Thyroid gland (tissue), 4 donors: Measurements from ENCODE around the gene AGBL4. TPM values are rescaled to one million over a fixed set of nuclear protein-coding genes. Genes with fewer than 3 reads are reported as not detected.

ENCODE experiments used
- DNase-seq, 2 donors: peaks; one replicate each; pipeline ENCODE4 v3.0.0-alpha.2; 2019
- H3K27ac ChIP-seq, 3 donors: fragments of 200-600 bp; sonication (generic); 1 replicate in 2 of 3; 2 replicates in 1 of 3; pipeline ENCODE4 v1.5.1; 2016 to 2019; ENCODE audit warnings: mild to moderate bottlenecking in 1 of 3, moderate library complexity in 1 of 3
- H3K27me3 ChIP-seq: fragments of 200-600 bp; sonication (generic); one replicate; pipeline ENCODE4 v1.5.1; 2019
- H3K36me3 ChIP-seq, 2 donors: fragments of 200-600 bp; sonication (generic); one replicate each; pipeline ENCODE4 v1.5.1; 2016 to 2019
- H3K4me1 ChIP-seq, 2 donors: fragments of 200-600 bp; sonication (generic); one replicate each; pipeline ENCODE4 v1.5.1; 2017 to 2019
- H3K4me3 ChIP-seq, 3 donors: fragments of 200-600 bp; sonication (generic); replicated peaks in 1 of 3; 1 replicate in 2 of 3; 2 replicates in 1 of 3; pipeline ENCODE4 v1.5.1; 2016; ENCODE audit warnings: mild to moderate bottlenecking in 1 of 3
- H3K9me3 ChIP-seq: fragments of 200-600 bp; sonication (generic); one replicate; pipeline ENCODE4 v1.5.1; 2017
- POLR2A ChIP-seq, 2 donors: fragments of 450-650 bp; IDR thresholded peaks; one replicate each; pipeline ENCODE4 v1.6.1; 2017; ENCODE audit warnings: antibody characterized with exemption in 2 of 2, mild to moderate bottlenecking in 2 of 2, moderate library complexity in 1 of 2
- WGBS, 2 donors: methylation state at CpG; one replicate each; pipeline ENCODE4 v1.1.5; 2017; 5-methylcytosine and 5-hydroxymethylcytosine counted together
- intact Hi-C: fragments of 100-400 bp; cut with DNase I; formaldehyde crosslinking; loops from one replicate; pipeline ENCODE4 v1.15.1; 2023
- total RNA-seq, 4 donors: library from RNA; depleted of rRNA; stranded (reverse); fragments of >200 nt; gene quantifications; one replicate each; pipeline ENCODE4 v1.2.3, GENCODE V29; 2016
- TF ChIP-seq, protein P1 (sequence below), 6 experiments: fragments of 200-600 bp in 3 of 6; fragments of 450-650 bp in 3 of 6; sonication (generic) in 3 of 6; IDR thresholded peaks; one replicate each; pipeline ENCODE4 v1.5.1; 2016 to 2019; ENCODE audit warnings: antibody characterized with exemption in 6 of 6, mild to moderate bottlenecking in 2 of 6, inconsistent platforms in 1 of 6, moderate library complexity in 1 of 6

Gene AGBL4
- total RNA-seq, 4 donors from 2014 or later, result 2.1 to 6.0 (median 4.8) TPM

DNA sequence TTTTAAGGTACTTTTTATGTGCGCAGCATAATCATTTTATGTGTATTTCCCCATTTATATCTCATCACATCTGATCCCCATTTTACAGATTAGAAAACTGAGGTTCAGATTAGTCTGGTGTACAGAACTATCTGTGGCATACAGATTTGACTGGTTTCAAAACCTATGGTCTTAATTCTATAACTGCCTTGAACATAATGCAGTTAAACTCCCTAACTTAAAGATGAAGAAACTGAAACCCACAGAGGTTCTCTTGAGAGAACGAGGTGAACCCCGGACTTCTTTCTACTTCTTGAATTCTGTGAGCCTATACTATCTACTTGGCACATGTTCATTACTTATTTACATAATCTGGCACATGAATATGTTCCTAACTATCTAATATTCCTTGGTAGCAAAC lies 479.1 kb downstream of the AGBL4 start:
- intact Hi-C loops, result no loop called here
- H3K9me3 ChIP-seq, result no peaks in the 10 kb centered on the region
- no peak overlapping the region for H3K4me3 ChIP-seq
- H3K27ac ChIP-seq, result no peak overlapping the region
- H3K27me3 ChIP-seq, result no peaks in the 10 kb centered on the region
- TF ChIP-seq POLR2A (IDR thresholded peaks at IDR 0.05), result no peak
- TF ChIP-seq, protein P1, sequence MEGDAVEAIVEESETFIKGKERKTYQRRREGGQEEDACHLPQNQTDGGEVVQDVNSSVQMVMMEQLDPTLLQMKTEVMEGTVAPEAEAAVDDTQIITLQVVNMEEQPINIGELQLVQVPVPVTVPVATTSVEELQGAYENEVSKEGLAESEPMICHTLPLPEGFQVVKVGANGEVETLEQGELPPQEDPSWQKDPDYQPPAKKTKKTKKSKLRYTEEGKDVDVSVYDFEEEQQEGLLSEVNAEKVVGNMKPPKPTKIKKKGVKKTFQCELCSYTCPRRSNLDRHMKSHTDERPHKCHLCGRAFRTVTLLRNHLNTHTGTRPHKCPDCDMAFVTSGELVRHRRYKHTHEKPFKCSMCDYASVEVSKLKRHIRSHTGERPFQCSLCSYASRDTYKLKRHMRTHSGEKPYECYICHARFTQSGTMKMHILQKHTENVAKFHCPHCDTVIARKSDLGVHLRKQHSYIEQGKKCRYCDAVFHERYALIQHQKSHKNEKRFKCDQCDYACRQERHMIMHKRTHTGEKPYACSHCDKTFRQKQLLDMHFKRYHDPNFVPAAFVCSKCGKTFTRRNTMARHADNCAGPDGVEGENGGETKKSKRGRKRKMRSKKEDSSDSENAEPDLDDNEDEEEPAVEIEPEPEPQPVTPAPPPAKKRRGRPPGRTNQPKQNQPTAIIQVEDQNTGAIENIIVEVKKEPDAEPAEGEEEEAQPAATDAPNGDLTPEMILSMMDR (IDR thresholded peaks at IDR 0.05), result no peak
- H3K36me3 ChIP-seq, result no peaks in the 10 kb centered on the region
- H3K4me1 ChIP-seq, result no peaks in the 10 kb centered on the region
- DNase-seq, result no peak
- 88 to 97% methylated on average over 3 of the region's 3 CpGs for WGBS, 2 donors

DNA sequence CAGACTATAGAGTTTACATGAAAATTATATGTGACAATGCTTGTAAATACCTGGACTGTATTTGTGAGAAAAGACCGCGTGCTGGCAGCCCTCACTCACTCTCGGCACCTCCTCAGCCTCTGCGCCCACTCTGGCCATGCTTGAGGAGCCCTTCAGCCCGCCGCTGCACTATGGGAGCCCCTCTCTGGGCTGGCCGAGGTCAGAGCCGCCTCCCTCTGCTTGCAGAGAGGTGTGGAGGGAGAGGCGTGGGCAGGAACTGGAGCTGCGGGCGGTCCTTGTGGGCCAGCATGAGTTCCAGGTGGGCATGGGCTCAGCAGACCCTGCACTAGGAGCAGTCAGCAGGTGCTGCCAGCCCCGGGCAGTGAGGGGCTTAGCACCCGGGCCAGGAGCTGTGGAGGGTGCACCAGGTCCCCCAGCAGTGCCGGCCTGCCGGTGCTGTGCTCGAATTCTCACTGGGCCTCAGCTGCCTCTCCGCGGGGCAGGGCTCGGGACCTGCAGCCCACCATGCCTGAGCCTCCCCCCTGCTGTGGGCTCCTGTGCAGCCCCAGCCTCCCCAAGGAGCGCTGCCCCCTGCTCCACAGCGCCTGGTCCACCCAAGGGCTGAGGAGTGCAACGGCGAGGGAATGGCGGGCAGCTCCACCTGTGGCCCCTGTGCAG lies 482.5 kb downstream of the AGBL4 start:
- DNase-seq, result no peak
- Histone ChIP-seq H3K27me3 (no peaks in the 10 kb centered on the region), H3K4me3 (no peak overlapping the region), H3K9me3 (no peaks in the 10 kb centered on the region), H3K4me1 (no peaks in the 10 kb centered on the region), H3K36me3 (no peaks in the 10 kb centered on the region), H3K27ac (no peak overlapping the region)
- TF ChIP-seq POLR2A (IDR thresholded peaks at IDR 0.05), result no peak
- intact Hi-C loops, result no loop called here
- WGBS, 2 donors, result 90 to 92% methylated on average over 11 to 18 of the region's 24 CpGs

DNA sequence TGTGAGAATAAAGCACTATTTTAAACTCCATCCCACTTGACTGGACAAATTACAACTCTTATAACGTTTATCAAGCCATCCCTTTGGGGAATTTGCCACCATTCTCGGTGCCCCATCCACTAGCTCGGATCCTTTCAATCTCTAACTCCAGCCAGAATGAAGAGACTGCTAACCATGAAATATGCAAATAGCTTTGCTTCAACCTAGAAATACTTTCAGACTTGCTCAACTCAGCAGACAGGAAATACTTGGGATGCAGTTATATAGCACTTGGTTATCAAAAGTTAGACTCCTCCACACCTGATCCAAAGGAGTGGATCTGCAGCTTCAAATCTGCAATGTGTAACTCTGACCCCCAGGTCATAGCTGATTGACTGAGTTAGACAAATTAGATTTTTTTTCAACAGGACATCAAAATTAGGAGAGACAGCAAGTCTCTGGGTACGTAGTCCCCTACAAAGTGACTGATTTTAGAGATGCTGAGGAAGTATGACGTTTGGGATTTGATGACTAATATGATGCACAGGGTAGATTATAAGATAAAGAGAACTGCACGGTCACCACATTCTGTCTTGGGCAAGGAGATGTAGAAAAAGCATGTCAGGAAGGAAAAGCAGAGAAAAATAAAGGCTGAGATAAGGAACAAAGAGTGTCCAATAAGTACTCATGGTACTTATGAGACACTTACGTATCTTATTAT lies 496.0 kb downstream of the AGBL4 start:
- 76 to 87% methylated on average over 7 of the region's 7 CpGs for WGBS, 2 donors
- TF ChIP-seq, protein P1 (IDR thresholded peaks at IDR 0.05), result no peak
- no peak for TF ChIP-seq POLR2A (IDR thresholded peaks at IDR 0.05)
- Histone ChIP-seq H3K36me3 (no peaks in the 10 kb centered on the region), H3K4me3 (no peak overlapping the region), H3K4me1 (no peaks in the 10 kb centered on the region), H3K27me3 (no peaks in the 10 kb centered on the region), H3K9me3 (no peaks in the 10 kb centered on the region), H3K27ac (no peak overlapping the region)
- no peak for DNase-seq
- intact Hi-C loops, result no loop called here

DNA sequence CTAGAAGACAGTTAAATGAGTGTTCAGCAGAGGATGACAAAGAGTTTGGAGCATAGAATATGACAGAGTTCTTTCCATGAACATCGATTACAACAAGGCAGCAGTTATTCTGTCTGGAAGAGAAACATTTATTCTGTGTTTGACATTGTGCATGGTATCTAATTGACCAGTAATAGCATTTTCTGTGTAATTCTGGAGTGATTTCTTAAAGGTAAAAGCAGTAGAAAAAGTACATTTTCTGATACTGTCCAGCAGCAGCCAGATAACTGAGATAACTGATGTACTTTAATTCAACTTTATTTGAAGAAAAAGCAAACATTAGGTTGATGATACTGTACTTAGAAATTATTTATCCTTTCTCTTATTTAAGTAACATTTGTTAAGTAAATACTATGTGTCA lies 497.1 kb downstream of the AGBL4 start:
- Histone ChIP-seq H3K27me3 (no peaks in the 10 kb centered on the region), H3K4me1 (no peaks in the 10 kb centered on the region), H3K27ac (no peak overlapping the region), H3K9me3 (no peaks in the 10 kb centered on the region), H3K4me3 (no peak overlapping the region), H3K36me3 (no peaks in the 10 kb centered on the region)
- no peak for DNase-seq
- WGBS, 2 donors, result 86 to 89% methylated on average over 1 of the region's 1 CpG
- TF ChIP-seq, protein P1 (IDR thresholded peaks at IDR 0.05), result no peak
- no peak for TF ChIP-seq POLR2A (IDR thresholded peaks at IDR 0.05)
- intact Hi-C loops, result no loop called here

DNA sequence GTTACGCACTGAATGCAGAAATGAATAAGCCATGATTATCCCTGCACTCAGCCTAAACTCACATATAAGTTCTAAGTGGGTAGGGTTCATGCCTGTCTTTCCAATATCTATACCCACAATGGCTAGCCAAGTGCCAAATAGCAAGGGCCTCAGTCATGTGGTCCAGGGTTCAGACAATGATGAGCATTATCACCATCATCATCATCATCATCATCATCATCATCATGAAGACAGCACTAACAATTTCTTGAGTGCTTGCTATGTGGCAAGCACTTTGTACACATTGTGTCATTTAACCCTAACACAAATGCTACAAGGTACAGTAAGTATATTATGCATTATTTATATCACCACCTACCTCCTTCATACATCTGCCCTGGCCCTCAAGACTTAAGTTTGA lies 500.0 kb downstream of the AGBL4 start:
- no peaks in the 10 kb centered on the region for H3K9me3 ChIP-seq
- H3K4me1 ChIP-seq, result no peaks in the 10 kb centered on the region
- TF ChIP-seq POLR2A (IDR thresholded peaks at IDR 0.05), result no peak
- TF ChIP-seq, protein P1 (IDR thresholded peaks at IDR 0.05), result no peak
- no peaks in the 10 kb centered on the region for H3K36me3 ChIP-seq
- no peak overlapping the region for H3K27ac ChIP-seq
- H3K27me3 ChIP-seq, result no peaks in the 10 kb centered on the region
- intact Hi-C loops, result no loop called here
- 93 to 97% methylated on average over 1 of the region's 1 CpG for WGBS, 2 donors
- no peak overlapping the region for H3K4me3 ChIP-seq
- DNase-seq, result no peak
